K562 (cell line): ENCODE measurements around the gene ENO2. TPM values are rescaled to one million over a fixed set of nuclear protein-coding genes. Genes with fewer than 3 reads are reported as not detected.
A peak's percentile ranks its signal among the peaks of the same experiment; 100 is the strongest.

ENCODE experiments used
- GTF2E2 ChIP-seq: fragments of 200-800 bp; sonication (Bioruptor generic); IDR thresholded peaks from 2 replicates; pipeline ENCODE4 v1.6.1; 2016; ENCODE audit warnings: missing genetic modification characterization, missing compliant biosample characterization
- ILF3 ChIP-seq: fragments of 450-650 bp; IDR thresholded peaks from 2 replicates; pipeline ENCODE4 v1.6.1; 2018; ENCODE audit warnings: antibody characterized with exemption, mild to moderate bottlenecking, moderate library complexity, borderline replicate concordance
- KAT2B ChIP-seq: IDR thresholded peaks from one replicate; pipeline ENCODE4 v1.6.1; 2012; ENCODE audit warnings: low read depth, mild to moderate bottlenecking, control low read depth, inconsistent platforms, low read length, moderate library complexity
- NFATC3 ChIP-seq: fragments of 450-650 bp; IDR thresholded peaks from 2 replicates; pipeline ENCODE4 v1.6.1; 2017; ENCODE audit warnings: mild to moderate bottlenecking
- NR2C1 ChIP-seq, 2 experiments: fragments of 450-650 bp; IDR thresholded peaks; 2 replicates each; pipeline ENCODE4 v1.6.1; 2017; ENCODE audit warnings: mild to moderate bottlenecking in 2 of 2, antibody characterized with exemption in 1 of 2, inconsistent platforms in 1 of 2, missing compliant biosample characterization in 1 of 2, missing genetic modification characterization in 1 of 2
- SP1 ChIP-seq: sonication (generic); formaldehyde crosslinking; IDR thresholded peaks from 2 replicates; pipeline ENCODE4 v1.8.1; 2022; ENCODE audit warnings: mild to moderate bottlenecking, missing genetic modification reagents
- ZBED1 ChIP-seq: IDR thresholded peaks from 2 replicates; pipeline ENCODE4 v1.6.1; 2014
- ZEB2 ChIP-seq: fragments of 450-650 bp; IDR thresholded peaks from 2 replicates; pipeline ENCODE4 v1.6.1; 2016
- ZNF239 ChIP-seq: fragments of 250-450 bp; sonication (Bioruptor Pico); IDR thresholded peaks from 2 replicates; pipeline ENCODE4 v1.4.0; 2020; ENCODE audit warnings: mild to moderate bottlenecking
- ZNF354B ChIP-seq: fragments of 250-450 bp; sonication (Bioruptor Pico); IDR thresholded peaks from 2 replicates; pipeline ENCODE4 v1.4.0; 2020
- ZNF766 ChIP-seq: fragments of 200-800 bp; sonication (Bioruptor generic); conservative IDR thresholded peaks from 2 replicates; pipeline ENCODE4 v1.6.1; 2016; ENCODE audit warnings: missing genetic modification characterization, missing compliant biosample characterization
- polyA plus RNA-seq, 8 experiments: library from polyadenylated mRNA; depleted of rRNA in 4 of 8; stranded (reverse) in 5 of 8; unstranded in 3 of 8; fragments of >200 nt; fragmentation: Nextera tagmentation in 2 of 8; fragmentation: Illumina TruSeq in 1 of 8; extraction: Ambion mirVana in 2 of 8; extraction: Trizol in 1 of 8; gene quantifications; 2 replicates each; pipeline versions ENCODE4 v1.2.1 to v1.2.3, GENCODE V29; 2011 to 2014; ENCODE audit warnings: inconsistent platforms in 1 of 8, missing spikeins in 1 of 8
- total RNA-seq, 7 experiments: library from RNA; depleted of rRNA in 6 of 7; stranded (reverse); fragments of >200 nt in 6 of 7; fragmentation: Illumina TruSeq in 2 of 7; extraction: Trizol in 2 of 7; gene quantifications; 2 replicates each; pipeline versions ENCODE4 v1.2.1 to v1.2.3, GENCODE V29; 2011 to 2021; ENCODE audit warnings: low replicate concordance in 1 of 7
- TF ChIP-seq, protein P1 (sequence below): fragments of 200-400 bp; formaldehyde crosslinking; IDR thresholded peaks from 2 replicates; pipeline ENCODE4 v1.6.1; 2017; ENCODE audit warnings: mild to moderate bottlenecking, low read depth, low read length, moderate library complexity
- TF ChIP-seq, protein P2 (sequence below): fragments of 450-650 bp; IDR thresholded peaks from 2 replicates; pipeline ENCODE4 v1.6.1; 2016; ENCODE audit warnings: mild to moderate bottlenecking
- TF ChIP-seq, protein P3 (sequence below), 2 experiments: IDR thresholded peaks; 2 replicates each; pipeline ENCODE4 v1.6.1; 2012; ENCODE audit warnings: improper control_type of control experiment in 2 of 2, low read depth in 2 of 2, low read length in 2 of 2, borderline replicate concordance in 1 of 2
- TF ChIP-seq, protein P4 (sequence below): fragments of 250-450 bp; sonication (Bioruptor Pico); IDR thresholded peaks from 2 replicates; pipeline ENCODE4 v1.8.0; 2021; ENCODE audit warnings: moderate library complexity, mild to moderate bottlenecking, inconsistent platforms
- TF ChIP-seq, protein P5 (sequence below): fragments of 150-350 bp; IDR thresholded peaks from 2 replicates; pipeline ENCODE4 v1.6.1; 2014; ENCODE audit warnings: low read depth, mild to moderate bottlenecking, low read length, borderline replicate concordance

The ENO2 gene
- total and polyA plus RNA-seq, 9 of the 15 experiments (the other 6 are each of a cell fraction or from before 2014, with no cell fraction given), result 10.9 to 43.3 (median 21.0) TPM

DNA sequence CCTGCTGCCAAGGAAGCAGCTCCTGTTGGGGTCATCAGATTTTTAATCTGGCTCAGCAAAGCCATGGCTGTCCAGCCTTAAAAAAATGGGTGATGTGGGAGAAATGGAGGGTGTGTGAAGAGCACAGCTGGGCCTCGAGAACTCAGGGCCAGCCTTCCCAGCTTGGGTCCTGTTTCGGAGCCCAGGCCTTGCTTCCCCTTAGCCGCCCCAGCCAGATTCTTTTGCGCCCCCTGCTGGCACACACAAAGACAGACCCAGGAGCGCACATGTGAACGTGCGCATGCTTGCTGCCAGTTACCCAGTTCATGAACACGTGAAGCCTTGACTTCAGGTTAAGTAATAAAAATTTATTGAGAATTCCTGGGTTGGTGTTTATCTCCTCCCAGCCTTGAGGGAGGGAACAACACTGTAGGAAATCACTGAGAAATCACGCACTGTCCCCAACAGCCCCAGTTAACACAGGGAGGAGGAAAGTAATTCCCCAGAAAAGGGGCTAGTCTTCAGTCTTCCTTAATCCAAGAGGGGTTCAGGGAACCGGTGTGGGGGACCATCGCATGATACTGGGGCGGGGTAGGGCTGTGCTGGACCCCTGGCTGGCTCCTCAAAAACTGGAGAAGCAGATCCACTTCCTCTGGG is 50.8 kb downstream of the ENO2 start (continued):
- TF ChIP-seq, protein P1, sequence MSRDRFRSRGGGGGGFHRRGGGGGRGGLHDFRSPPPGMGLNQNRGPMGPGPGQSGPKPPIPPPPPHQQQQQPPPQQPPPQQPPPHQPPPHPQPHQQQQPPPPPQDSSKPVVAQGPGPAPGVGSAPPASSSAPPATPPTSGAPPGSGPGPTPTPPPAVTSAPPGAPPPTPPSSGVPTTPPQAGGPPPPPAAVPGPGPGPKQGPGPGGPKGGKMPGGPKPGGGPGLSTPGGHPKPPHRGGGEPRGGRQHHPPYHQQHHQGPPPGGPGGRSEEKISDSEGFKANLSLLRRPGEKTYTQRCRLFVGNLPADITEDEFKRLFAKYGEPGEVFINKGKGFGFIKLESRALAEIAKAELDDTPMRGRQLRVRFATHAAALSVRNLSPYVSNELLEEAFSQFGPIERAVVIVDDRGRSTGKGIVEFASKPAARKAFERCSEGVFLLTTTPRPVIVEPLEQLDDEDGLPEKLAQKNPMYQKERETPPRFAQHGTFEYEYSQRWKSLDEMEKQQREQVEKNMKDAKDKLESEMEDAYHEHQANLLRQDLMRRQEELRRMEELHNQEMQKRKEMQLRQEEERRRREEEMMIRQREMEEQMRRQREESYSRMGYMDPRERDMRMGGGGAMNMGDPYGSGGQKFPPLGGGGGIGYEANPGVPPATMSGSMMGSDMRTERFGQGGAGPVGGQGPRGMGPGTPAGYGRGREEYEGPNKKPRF, result no peak
- peak; percentile 58; the same call in 1 of the 2 replicates for TF ChIP-seq ZNF239 (CRISPR knock-in tag)
- TF ChIP-seq, protein P2, sequence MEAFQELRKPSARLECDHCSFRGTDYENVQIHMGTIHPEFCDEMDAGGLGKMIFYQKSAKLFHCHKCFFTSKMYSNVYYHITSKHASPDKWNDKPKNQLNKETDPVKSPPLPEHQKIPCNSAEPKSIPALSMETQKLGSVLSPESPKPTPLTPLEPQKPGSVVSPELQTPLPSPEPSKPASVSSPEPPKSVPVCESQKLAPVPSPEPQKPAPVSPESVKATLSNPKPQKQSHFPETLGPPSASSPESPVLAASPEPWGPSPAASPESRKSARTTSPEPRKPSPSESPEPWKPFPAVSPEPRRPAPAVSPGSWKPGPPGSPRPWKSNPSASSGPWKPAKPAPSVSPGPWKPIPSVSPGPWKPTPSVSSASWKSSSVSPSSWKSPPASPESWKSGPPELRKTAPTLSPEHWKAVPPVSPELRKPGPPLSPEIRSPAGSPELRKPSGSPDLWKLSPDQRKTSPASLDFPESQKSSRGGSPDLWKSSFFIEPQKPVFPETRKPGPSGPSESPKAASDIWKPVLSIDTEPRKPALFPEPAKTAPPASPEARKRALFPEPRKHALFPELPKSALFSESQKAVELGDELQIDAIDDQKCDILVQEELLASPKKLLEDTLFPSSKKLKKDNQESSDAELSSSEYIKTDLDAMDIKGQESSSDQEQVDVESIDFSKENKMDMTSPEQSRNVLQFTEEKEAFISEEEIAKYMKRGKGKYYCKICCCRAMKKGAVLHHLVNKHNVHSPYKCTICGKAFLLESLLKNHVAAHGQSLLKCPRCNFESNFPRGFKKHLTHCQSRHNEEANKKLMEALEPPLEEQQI, result no peak
- TF ChIP-seq, protein P3, sequence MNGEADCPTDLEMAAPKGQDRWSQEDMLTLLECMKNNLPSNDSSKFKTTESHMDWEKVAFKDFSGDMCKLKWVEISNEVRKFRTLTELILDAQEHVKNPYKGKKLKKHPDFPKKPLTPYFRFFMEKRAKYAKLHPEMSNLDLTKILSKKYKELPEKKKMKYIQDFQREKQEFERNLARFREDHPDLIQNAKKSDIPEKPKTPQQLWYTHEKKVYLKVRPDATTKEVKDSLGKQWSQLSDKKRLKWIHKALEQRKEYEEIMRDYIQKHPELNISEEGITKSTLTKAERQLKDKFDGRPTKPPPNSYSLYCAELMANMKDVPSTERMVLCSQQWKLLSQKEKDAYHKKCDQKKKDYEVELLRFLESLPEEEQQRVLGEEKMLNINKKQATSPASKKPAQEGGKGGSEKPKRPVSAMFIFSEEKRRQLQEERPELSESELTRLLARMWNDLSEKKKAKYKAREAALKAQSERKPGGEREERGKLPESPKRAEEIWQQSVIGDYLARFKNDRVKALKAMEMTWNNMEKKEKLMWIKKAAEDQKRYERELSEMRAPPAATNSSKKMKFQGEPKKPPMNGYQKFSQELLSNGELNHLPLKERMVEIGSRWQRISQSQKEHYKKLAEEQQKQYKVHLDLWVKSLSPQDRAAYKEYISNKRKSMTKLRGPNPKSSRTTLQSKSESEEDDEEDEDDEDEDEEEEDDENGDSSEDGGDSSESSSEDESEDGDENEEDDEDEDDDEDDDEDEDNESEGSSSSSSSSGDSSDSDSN (IDR thresholded peaks at IDR 0.05; ENCODE audit: borderline replicate concordance in 1 of 2, low read depth in 2 of 2, low read length in 2 of 2), result 0 out of 4 replicates have a peak, but pooled peaks of 1 of the 2 experiments have one; percentile 43
- no peak for TF ChIP-seq KAT2B
- peak; percentile 37; the same call in 1 of the 2 replicates for TF ChIP-seq SP1 (CRISPR knock-in tag)
- TF ChIP-seq ZBED1, result no peak
- TF ChIP-seq, protein P4, sequence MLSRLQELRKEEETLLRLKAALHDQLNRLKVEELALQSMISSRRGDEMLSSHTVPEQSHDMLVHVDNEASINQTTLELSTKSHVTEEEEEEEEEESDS (CRISPR knock-in tag), result no peak
- 0 out of 2 replicates have a peak, but pooled peaks have one; percentile 15 for TF ChIP-seq NR2C1 (IDR thresholded peaks at IDR 0.05)
- TF ChIP-seq NR2C1 (tag; IDR thresholded peaks at IDR 0.05), result no peak
- TF ChIP-seq ZNF766 (CRISPR knock-in tag), result 0 out of 2 replicates have a peak, but pooled peaks have one; percentile 23
- TF ChIP-seq ZEB2, result no peak
- no peak for TF ChIP-seq GTF2E2 (tag)
- no peak for TF ChIP-seq ZNF354B (CRISPR knock-in tag)
- TF ChIP-seq, protein P5, sequence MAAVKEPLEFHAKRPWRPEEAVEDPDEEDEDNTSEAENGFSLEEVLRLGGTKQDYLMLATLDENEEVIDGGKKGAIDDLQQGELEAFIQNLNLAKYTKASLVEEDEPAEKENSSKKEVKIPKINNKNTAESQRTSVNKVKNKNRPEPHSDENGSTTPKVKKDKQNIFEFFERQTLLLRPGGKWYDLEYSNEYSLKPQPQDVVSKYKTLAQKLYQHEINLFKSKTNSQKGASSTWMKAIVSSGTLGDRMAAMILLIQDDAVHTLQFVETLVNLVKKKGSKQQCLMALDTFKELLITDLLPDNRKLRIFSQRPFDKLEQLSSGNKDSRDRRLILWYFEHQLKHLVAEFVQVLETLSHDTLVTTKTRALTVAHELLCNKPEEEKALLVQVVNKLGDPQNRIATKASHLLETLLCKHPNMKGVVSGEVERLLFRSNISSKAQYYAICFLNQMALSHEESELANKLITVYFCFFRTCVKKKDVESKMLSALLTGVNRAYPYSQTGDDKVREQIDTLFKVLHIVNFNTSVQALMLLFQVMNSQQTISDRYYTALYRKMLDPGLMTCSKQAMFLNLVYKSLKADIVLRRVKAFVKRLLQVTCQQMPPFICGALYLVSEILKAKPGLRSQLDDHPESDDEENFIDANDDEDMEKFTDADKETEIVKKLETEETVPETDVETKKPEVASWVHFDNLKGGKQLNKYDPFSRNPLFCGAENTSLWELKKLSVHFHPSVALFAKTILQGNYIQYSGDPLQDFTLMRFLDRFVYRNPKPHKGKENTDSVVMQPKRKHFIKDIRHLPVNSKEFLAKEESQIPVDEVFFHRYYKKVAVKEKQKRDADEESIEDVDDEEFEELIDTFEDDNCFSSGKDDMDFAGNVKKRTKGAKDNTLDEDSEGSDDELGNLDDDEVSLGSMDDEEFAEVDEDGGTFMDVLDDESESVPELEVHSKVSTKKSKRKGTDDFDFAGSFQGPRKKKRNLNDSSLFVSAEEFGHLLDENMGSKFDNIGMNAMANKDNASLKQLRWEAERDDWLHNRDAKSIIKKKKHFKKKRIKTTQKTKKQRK, result no peak
- TF ChIP-seq NFATC3, result no peak
- TF ChIP-seq ILF3, result no peak
